Mesothelial cell of epicardium (in vitro differentiated cells): ENCODE data around the gene CCSER1. TPM values are rescaled to one million over a fixed set of nuclear protein-coding genes. Genes with fewer than 3 reads are reported as not detected.
"Not testable (repeated sequence)": the region's sequence is repeated elsewhere in the genome, so short reads cannot be mapped to it uniquely, and the experiment has no call there.

Experiments
- DNase-seq, 2 experiments: peaks; one replicate each; pipeline ENCODE4 v3.0.0; 2021; ENCODE audit warnings: low spot score in 2 of 2; ENCODE audit not compliant: unreplicated experiment in 2 of 2
- H3K27ac Mint-ChIP-seq: 2 replicates; pipeline ENCODE4 v1.8.0; 2021; ENCODE audit warnings: mixed read lengths
- H3K27me3 Mint-ChIP-seq: 2 replicates; pipeline ENCODE4 v1.8.0; 2021; ENCODE audit warnings: low read depth, mixed read lengths
- H3K36me3 Mint-ChIP-seq: 2 replicates; pipeline ENCODE4 v1.8.0; 2021; ENCODE audit warnings: mixed read lengths
- H3K4me1 Mint-ChIP-seq: 2 replicates; pipeline ENCODE4 v1.8.0; 2021; ENCODE audit warnings: mixed read lengths
- H3K4me3 Mint-ChIP-seq: 2 replicates; pipeline ENCODE4 v1.8.0; 2021; ENCODE audit warnings: mild to moderate bottlenecking, moderate library complexity, mixed read lengths
- H3K9me3 Mint-ChIP-seq: 2 replicates; pipeline ENCODE4 v1.8.0; 2021; ENCODE audit warnings: mixed read lengths
- total RNA-seq: library from RNA; stranded (reverse); gene quantifications from 3 replicates; pipeline ENCODE4 v1.2.1, GENCODE V29; 2021
- TF ChIP-seq, protein P1 (sequence below): fragments of 200-600 bp; sonication (generic); IDR thresholded peaks from one replicate; pipeline ENCODE4 v1.5.0; 2021; ENCODE audit warnings: antibody characterized with exemption; ENCODE audit not compliant: unreplicated experiment

CCSER1 gene
- total RNA-seq, 1 donor from 2014 or later = 7.2 TPM

- TF ChIP-seq, protein P1, sequence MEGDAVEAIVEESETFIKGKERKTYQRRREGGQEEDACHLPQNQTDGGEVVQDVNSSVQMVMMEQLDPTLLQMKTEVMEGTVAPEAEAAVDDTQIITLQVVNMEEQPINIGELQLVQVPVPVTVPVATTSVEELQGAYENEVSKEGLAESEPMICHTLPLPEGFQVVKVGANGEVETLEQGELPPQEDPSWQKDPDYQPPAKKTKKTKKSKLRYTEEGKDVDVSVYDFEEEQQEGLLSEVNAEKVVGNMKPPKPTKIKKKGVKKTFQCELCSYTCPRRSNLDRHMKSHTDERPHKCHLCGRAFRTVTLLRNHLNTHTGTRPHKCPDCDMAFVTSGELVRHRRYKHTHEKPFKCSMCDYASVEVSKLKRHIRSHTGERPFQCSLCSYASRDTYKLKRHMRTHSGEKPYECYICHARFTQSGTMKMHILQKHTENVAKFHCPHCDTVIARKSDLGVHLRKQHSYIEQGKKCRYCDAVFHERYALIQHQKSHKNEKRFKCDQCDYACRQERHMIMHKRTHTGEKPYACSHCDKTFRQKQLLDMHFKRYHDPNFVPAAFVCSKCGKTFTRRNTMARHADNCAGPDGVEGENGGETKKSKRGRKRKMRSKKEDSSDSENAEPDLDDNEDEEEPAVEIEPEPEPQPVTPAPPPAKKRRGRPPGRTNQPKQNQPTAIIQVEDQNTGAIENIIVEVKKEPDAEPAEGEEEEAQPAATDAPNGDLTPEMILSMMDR = no peak
- Mint-ChIP-seq H3K4me3 (no peak overlapping the region), H3K36me3 (no peaks in the 10 kb centered on the region), H3K27me3 (no peaks in the 10 kb centered on the region), H3K9me3 (peaks cover 1% of the 10 kb centered on the region), H3K27ac (no peak overlapping the region), H3K4me1 (peaks cover under 1% of the 10 kb centered on the region)
- no peak for DNase-seq
Measured at GRCh38 chr4:90660672-90661071, 533.5 kb downstream of the CCSER1 start.

GRCh38 chr4:90670183-90670582 is 543.0 kb downstream of the CCSER1 start:
- Mint-ChIP-seq H3K9me3 (peaks cover 39% of the 10 kb centered on the region), H3K4me1 (no peaks in the 10 kb centered on the region), H3K4me3 (no peak overlapping the region), H3K36me3 (no peaks in the 10 kb centered on the region), H3K27me3 (no peaks in the 10 kb centered on the region), H3K27ac (no peak overlapping the region)
- TF ChIP-seq, protein P1 = no peak
- DNase-seq = no peak

DNA sequence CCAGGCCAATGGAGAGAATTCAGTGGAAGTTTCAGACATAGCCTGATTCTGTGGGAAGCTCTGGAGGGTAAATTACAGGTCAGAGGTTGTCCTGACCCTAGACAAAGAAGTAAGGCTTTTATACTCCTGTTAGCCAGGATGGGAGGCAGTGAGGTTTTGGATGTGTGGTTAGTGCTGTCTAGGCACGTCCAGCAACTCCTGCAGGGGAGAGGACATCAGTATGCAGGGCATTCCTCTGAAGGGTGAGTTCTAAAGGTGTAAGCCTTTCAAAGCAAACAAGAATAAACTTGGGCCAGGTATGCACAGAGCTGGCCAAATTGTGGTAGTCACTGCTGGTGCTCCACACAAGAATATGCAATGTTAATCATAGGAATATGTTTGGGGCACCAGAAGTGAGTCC is 562.5 kb downstream of the CCSER1 start:
- Mint-ChIP-seq H3K27me3 (no peaks in the 10 kb centered on the region), H3K27ac (no peak overlapping the region), H3K9me3 (no peaks in the 10 kb centered on the region), H3K4me1 (peaks cover 10% of the 10 kb centered on the region), H3K36me3 (no peaks in the 10 kb centered on the region), H3K4me3 (no peak overlapping the region)
- TF ChIP-seq, protein P1 = no peak
- no peak for DNase-seq

GRCh38 chr4:90695411-90695810 is 568.2 kb downstream of the CCSER1 start:
- Mint-ChIP-seq H3K4me1 (peaks cover 14% of the 10 kb centered on the region), H3K4me3 (no peak overlapping the region)

GRCh38 chr4:90705501-90705900 is 578.3 kb downstream of the CCSER1 start:
- not testable (repeated sequence) for H3K4me3 Mint-ChIP-seq, H3K36me3 Mint-ChIP-seq, H3K27ac Mint-ChIP-seq, H3K27me3 Mint-ChIP-seq, DNase-seq, H3K4me1 Mint-ChIP-seq
- peaks cover 33% of the 10 kb centered on the region for H3K9me3 Mint-ChIP-seq

More at GRCh38 chr4:90695411-90695810, 568.2 kb downstream of the CCSER1 start:
- H3K27me3 Mint-ChIP-seq = no peaks in the 10 kb centered on the region
- TF ChIP-seq, protein P1 = no peak
- no peaks in the 10 kb centered on the region for H3K36me3 Mint-ChIP-seq
- no peak for DNase-seq
- no peaks in the 10 kb centered on the region for H3K9me3 Mint-ChIP-seq
- H3K27ac Mint-ChIP-seq = no peak overlapping the region

DNA sequence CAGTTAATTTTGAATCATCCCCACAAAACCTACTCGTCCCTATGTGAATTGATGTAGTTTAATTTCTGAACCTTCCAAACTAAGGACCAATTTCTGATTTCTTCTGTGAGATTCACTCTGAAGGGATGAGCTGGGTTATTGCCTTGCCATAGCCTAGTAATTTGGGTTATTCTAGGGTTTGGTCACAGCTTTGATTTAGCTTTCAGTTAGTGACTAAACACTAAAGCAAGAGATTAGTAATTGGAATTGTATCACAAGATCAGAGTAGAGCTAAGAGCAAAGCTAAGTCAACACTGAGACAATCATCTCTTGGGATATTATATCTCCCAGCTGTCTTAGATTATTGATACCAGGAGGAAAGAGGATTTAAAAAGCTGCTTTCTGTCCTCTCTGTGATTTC is 588.0 kb downstream of the CCSER1 start:
- TF ChIP-seq, protein P1 = no peak
- H3K4me3 Mint-ChIP-seq = no peak overlapping the region
- no peak for DNase-seq
- H3K27ac Mint-ChIP-seq = no peak overlapping the region
- no peaks in the 10 kb centered on the region for H3K36me3 Mint-ChIP-seq
- H3K9me3 Mint-ChIP-seq = peaks cover 15% of the 10 kb centered on the region
- no peaks in the 10 kb centered on the region for H3K4me1 Mint-ChIP-seq
- no peaks in the 10 kb centered on the region for H3K27me3 Mint-ChIP-seq
